ENCODE data around the gene ZCCHC2. TPM values are rescaled to one million over a fixed set of nuclear protein-coding genes. Genes with fewer than 3 reads are reported as not detected.

The ZCCHC2 gene
- total and polyA plus RNA-seq, 2 of the 8 experiments (the other 6 are each of a cell fraction or from before 2014, with no cell fraction given), result 13.5 to 18.6 TPM

- TF ChIP-seq SIRT6 (IDR thresholded peaks at IDR 0.05; ENCODE audit: low read length) (no peak), ZNF274 (IDR thresholded peaks at IDR 0.05; ENCODE audit: borderline replicate concordance, extremely low read depth, low read length) (no peak), JUN (IDR thresholded peaks at IDR 0.05; ENCODE audit: low read depth, low read length) (no peak)
These were observed 62.7 kb downstream of the ZCCHC2 start (continued) for GRCh38 chr18:62585274-62586150.
